Suprapubic skin (tissue), 4 donors: Measurements from ENCODE around the gene OCEL1.

ENCODE experiments used
- CTCF ChIP-seq, 2 donors: fragments of 200-600 bp in 1 of 2; fragments of 450-650 bp in 1 of 2; sonication (generic) in 1 of 2; IDR thresholded peaks; one replicate each; pipeline ENCODE4 v1.5.1; 2016 to 2019; ENCODE audit warnings: antibody characterized with exemption in 2 of 2, mild to moderate bottlenecking in 1 of 2, moderate library complexity in 1 of 2
- POLR2A ChIP-seq, 2 donors: fragments of 450-650 bp; IDR thresholded peaks; one replicate each; pipeline ENCODE4 v1.6.1; 2017; ENCODE audit warnings: antibody characterized with exemption in 2 of 2, mild to moderate bottlenecking in 2 of 2, moderate library complexity in 2 of 2
- POLR2AphosphoS5 ChIP-seq, 3 donors: sonication (generic); formaldehyde crosslinking; IDR thresholded peaks; one replicate each; pipeline ENCODE4 v1.6.1; 2017; ENCODE audit warnings: antibody characterized with exemption in 3 of 3

- TF ChIP-seq POLR2A (IDR thresholded peaks at IDR 0.05) (no peak), CTCF (IDR thresholded peaks at IDR 0.05) (no peak), POLR2AphosphoS5 (IDR thresholded peaks at IDR 0.05) (no peak)
Observed at GRCh38 chr19:17213334-17213733, 12.7 kb upstream of the OCEL1 start.
